BE2C (cell line): ENCODE measurements around the gene HLA-DPB1.

Experiments
- DNase-seq: peaks from one replicate; pipeline ENCODE4 v3.0.0-alpha.2; 2020
- H3K27me3 ChIP-seq: fragments of 250-450 bp; sonication (Bioruptor Pico); 2 replicates; pipeline ENCODE4 v1.5.1; 2020; ENCODE audit warnings: mild to moderate bottlenecking
- H3K36me3 ChIP-seq: fragments of 250-450 bp; sonication (Bioruptor Pico); 2 replicates; pipeline ENCODE4 v1.5.1; 2020; ENCODE audit warnings: mild to moderate bottlenecking
- H3K4me1 ChIP-seq: fragments of 250-450 bp; sonication (Bioruptor Pico); 2 replicates; pipeline ENCODE4 v1.5.1; 2020
- H3K4me3 ChIP-seq: 2 replicates; pipeline ENCODE4 v1.5.1; 2011; ENCODE audit warnings: low read depth, low read length
- H3K9me3 ChIP-seq: fragments of 250-450 bp; sonication (Bioruptor Pico); 2 replicates; pipeline ENCODE4 v1.5.1; 2020
- CTCF ChIP-seq: IDR thresholded peaks from 2 replicates; pipeline ENCODE4 v1.5.1; 2012; ENCODE audit warnings: mild to moderate bottlenecking, low read depth, low read length

Gene HLA-DPB1

GRCh38 chr6:33120001-33120400, 44.2 kb downstream of the HLA-DPB1 start:
- Histone ChIP-seq H3K4me1 (no peaks in the 10 kb centered on the region), H3K4me3 (no peak overlapping the region), H3K27me3 (peaks cover 47% of the 10 kb centered on the region), H3K9me3 (no peaks in the 10 kb centered on the region), H3K36me3 (no peaks in the 10 kb centered on the region)
- DNase-seq: no peak
- no peak for TF ChIP-seq CTCF

DNA sequence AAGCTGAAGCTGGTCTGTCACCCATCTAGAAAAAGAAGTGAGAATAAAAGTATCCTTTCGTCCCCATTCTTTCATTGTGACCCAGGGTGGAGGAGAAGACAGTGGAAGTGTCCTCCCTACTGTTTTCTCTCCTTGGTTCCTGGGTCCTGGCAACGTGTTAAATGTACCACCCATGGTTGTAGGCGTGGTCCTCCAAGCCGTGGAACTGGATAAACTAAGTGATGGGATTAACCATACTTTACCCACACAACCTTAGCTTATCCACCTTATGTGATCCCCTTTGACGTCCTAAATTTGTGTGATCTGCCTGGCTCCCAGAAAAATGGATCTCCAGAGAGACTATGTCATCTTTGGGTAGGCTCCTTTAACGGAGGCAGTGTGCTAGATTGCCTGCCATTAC, 47.4 kb downstream of the HLA-DPB1 start:
- H3K27me3 ChIP-seq: peaks cover 26% of the 10 kb centered on the region
- H3K36me3 ChIP-seq: no peaks in the 10 kb centered on the region
- no peak for TF ChIP-seq CTCF
- H3K4me3 ChIP-seq: no peak overlapping the region
- H3K9me3 ChIP-seq: no peaks in the 10 kb centered on the region
- H3K4me1 ChIP-seq: no peaks in the 10 kb centered on the region
- no peak for DNase-seq

GRCh38 chr6:33123732-33124524, 48.1 kb downstream of the HLA-DPB1 start:
- H3K4me1 ChIP-seq: no peaks in the 10 kb centered on the region
- no peaks in the 10 kb centered on the region for H3K36me3 ChIP-seq
- no peaks in the 10 kb centered on the region for H3K9me3 ChIP-seq
- no peak overlapping the region for H3K4me3 ChIP-seq
- H3K27me3 ChIP-seq: peaks cover 26% of the 10 kb centered on the region
- TF ChIP-seq CTCF: peak; percentile 83
- peak; percentile 55 for DNase-seq

DNA sequence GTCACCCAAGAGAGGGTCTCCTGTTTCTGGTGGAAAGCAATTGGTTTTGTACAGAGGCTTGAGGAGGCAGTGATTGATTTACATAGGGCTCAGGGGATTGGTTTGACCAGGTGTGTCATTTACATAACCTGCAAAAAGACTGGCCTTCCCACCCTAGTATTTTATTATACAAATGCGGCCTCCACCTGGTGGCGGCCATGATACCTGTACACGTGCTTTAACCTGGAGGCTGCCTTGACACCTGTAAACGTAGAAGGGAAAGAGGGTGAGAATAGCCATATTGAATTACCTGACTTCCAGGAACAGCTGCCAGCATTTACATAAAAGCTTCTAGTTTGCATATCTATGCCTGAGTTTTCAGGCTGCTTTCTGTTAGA, 48.7 kb downstream of the HLA-DPB1 start:
- no peak for TF ChIP-seq CTCF
- no peaks in the 10 kb centered on the region for H3K4me1 ChIP-seq
- no peaks in the 10 kb centered on the region for H3K36me3 ChIP-seq
- no peak overlapping the region for H3K4me3 ChIP-seq
- no peak for DNase-seq
- peaks cover 30% of the 10 kb centered on the region for H3K27me3 ChIP-seq
- no peaks in the 10 kb centered on the region for H3K9me3 ChIP-seq

GRCh38 chr6:33124947-33125346, 49.2 kb downstream of the HLA-DPB1 start:
- Histone ChIP-seq H3K4me1 (no peaks in the 10 kb centered on the region), H3K9me3 (no peaks in the 10 kb centered on the region), H3K27me3 (peaks cover 29% of the 10 kb centered on the region), H3K36me3 (no peaks in the 10 kb centered on the region), H3K4me3 (no peak overlapping the region)
- no peak for TF ChIP-seq CTCF
- no peak for DNase-seq

GRCh38 chr6:33126101-33126714, 50.4 kb downstream of the HLA-DPB1 start:
- peak; percentile 94 for TF ChIP-seq CTCF
- DNase-seq: peak; percentile 86
- no peaks in the 10 kb centered on the region for H3K36me3 ChIP-seq
- H3K27me3 ChIP-seq: peaks cover 20% of the 10 kb centered on the region
- no peaks in the 10 kb centered on the region for H3K4me1 ChIP-seq
- H3K4me3 ChIP-seq: no peak overlapping the region
- H3K9me3 ChIP-seq: no peaks in the 10 kb centered on the region
